Keratinocyte (primary cell): Measurements from ENCODE around the gene NUDT1. TPM values are rescaled to one million over a fixed set of nuclear protein-coding genes. Genes with fewer than 3 reads are reported as not detected.

ENCODE experiments used
- DNase-seq: peaks from one replicate; pipeline ENCODE4 v3.0.0-alpha.2; 2011; ENCODE audit warnings: low read depth, missing footprints, low spot score
- FAIRE-seq: peaks from 2 replicates; lab custom pipeline; 2011; peaks lifted over from hg19 to GRCh38; lab: Jason Lieb, UNC
- H2AFZ ChIP-seq: 2 replicates; pipeline ENCODE4 v1.6.0; 2012; ENCODE audit warnings: low read length, control low read depth, inconsistent platforms; ENCODE audit not compliant: control insufficient read depth
- H3K27ac ChIP-seq: 2 replicates; pipeline ENCODE4 v1.5.1; 2011; ENCODE audit warnings: low read length; ENCODE audit not compliant: control insufficient read depth, insufficient read depth
- H3K27me3 ChIP-seq: 3 replicates; pipeline ENCODE4 v1.6.0; 2011; ENCODE audit warnings: low read length; ENCODE audit not compliant: control insufficient read depth, insufficient read depth; ENCODE audit errors: extremely low read depth
- H3K36me3 ChIP-seq, 2 experiments: 2 replicates in 1 of 2; 3 replicates in 1 of 2; pipeline ENCODE4 v1.5.1; 2011; ENCODE audit warnings: low read length in 2 of 2, mild to moderate bottlenecking in 1 of 2; ENCODE audit not compliant: control insufficient read depth in 2 of 2, insufficient read depth in 2 of 2; ENCODE audit errors: extremely low read depth in 1 of 2
- H3K4me1 ChIP-seq: 3 replicates; pipeline ENCODE4 v1.5.1; 2011; ENCODE audit warnings: low read length; ENCODE audit not compliant: control insufficient read depth, insufficient read depth; ENCODE audit errors: extremely low read depth
- H3K4me2 ChIP-seq: 3 replicates; pipeline ENCODE4 v1.6.0; 2011; ENCODE audit warnings: low read depth, low read length; ENCODE audit not compliant: control insufficient read depth, insufficient read depth; ENCODE audit errors: extremely low read depth
- H3K4me3 ChIP-seq, 3 experiments: fragments of 200-600 bp in 1 of 3; sonication (generic) in 1 of 3; 2 replicates in 2 of 3; 3 replicates in 1 of 3; pipeline ENCODE4 v1.5.1; 2011 to 2016; ENCODE audit warnings: low read length in 3 of 3, mild to moderate bottlenecking in 3 of 3, control low read depth in 2 of 3, inconsistent platforms in 1 of 3, low read depth in 1 of 3, mixed read lengths in 1 of 3, mixed run types in 1 of 3, moderate library complexity in 1 of 3; ENCODE audit not compliant: control insufficient read depth in 2 of 3, insufficient read depth in 2 of 3; ENCODE audit errors: extremely low read depth in 1 of 3
- H3K79me2 ChIP-seq: 2 replicates; pipeline ENCODE4 v1.6.0; 2012; ENCODE audit warnings: low read length; ENCODE audit not compliant: control insufficient read depth, insufficient read depth
- H3K9ac ChIP-seq: 3 replicates; pipeline ENCODE4 v1.6.0; 2011; ENCODE audit warnings: low read length; ENCODE audit not compliant: control insufficient read depth, insufficient read depth; ENCODE audit errors: extremely low read depth
- H3K9me1 ChIP-seq: 3 replicates; pipeline ENCODE4 v1.6.0; 2011; ENCODE audit warnings: low read length; ENCODE audit not compliant: control insufficient read depth, insufficient read depth; ENCODE audit errors: extremely low read depth
- H3K9me3 ChIP-seq: 2 replicates; pipeline ENCODE4 v1.5.1; 2012; ENCODE audit warnings: low read depth, low read length; ENCODE audit not compliant: control insufficient read depth
- H4K20me1 ChIP-seq: 3 replicates; pipeline ENCODE4 v1.6.0; 2011; ENCODE audit warnings: low read length; ENCODE audit not compliant: control insufficient read depth, insufficient read depth; ENCODE audit errors: extremely low read depth
- EZH2 ChIP-seq: IDR thresholded peaks from one replicate; pipeline ENCODE4 v1.6.1; 2012; ENCODE audit warnings: inconsistent platforms, mild to moderate bottlenecking, low read length, moderate library complexity
- dilution Hi-C: fragments of 300-500 bp; cut with MboI; formaldehyde crosslinking; loops from one replicate; pipeline ENCODE4 v1.7.0; 2020; ENCODE audit warnings: low sequenced_read_pairs; ENCODE audit not compliant: extremely low pct_ligation_motif_present
- polyA plus RNA-seq, 5 experiments: library from polyadenylated mRNA; depleted of rRNA in 3 of 5; stranded (reverse) in 3 of 5; stranded (forward) in 1 of 5; unstranded in 1 of 5; fragments of >200 nt; gene quantifications; 1 replicate in 1 of 5; 2 replicates in 3 of 5; 3 replicates in 1 of 5; pipeline versions ENCODE4 v1.2.1 to v1.2.3, GENCODE V29; 2011 to 2012; ENCODE audit warnings: missing spikeins in 2 of 5, low read depth in 1 of 5, low replicate concordance in 1 of 5
- TF ChIP-seq, protein P1 (sequence below), 3 experiments: IDR thresholded peaks in 1 of 3; conservative IDR thresholded peaks in 1 of 3; optimal IDR thresholded peaks in 1 of 3; 2 replicates in 2 of 3; 3 replicates in 1 of 3; pipeline versions ENCODE3 to v1.5.1; 2011; ENCODE audit warnings: low read length in 3 of 3, mild to moderate bottlenecking in 3 of 3, moderate library complexity in 2 of 3, control low read depth in 1 of 3, inconsistent platforms in 1 of 3; ENCODE audit not compliant: insufficient read depth in 2 of 3; ENCODE audit errors: extremely low read depth in 1 of 3

Gene NUDT1
- polyA plus RNA-seq, 1 donor (not counting 4 experiments of a cell fraction or from before 2014, with no cell fraction given): 21.9 TPM

DNA sequence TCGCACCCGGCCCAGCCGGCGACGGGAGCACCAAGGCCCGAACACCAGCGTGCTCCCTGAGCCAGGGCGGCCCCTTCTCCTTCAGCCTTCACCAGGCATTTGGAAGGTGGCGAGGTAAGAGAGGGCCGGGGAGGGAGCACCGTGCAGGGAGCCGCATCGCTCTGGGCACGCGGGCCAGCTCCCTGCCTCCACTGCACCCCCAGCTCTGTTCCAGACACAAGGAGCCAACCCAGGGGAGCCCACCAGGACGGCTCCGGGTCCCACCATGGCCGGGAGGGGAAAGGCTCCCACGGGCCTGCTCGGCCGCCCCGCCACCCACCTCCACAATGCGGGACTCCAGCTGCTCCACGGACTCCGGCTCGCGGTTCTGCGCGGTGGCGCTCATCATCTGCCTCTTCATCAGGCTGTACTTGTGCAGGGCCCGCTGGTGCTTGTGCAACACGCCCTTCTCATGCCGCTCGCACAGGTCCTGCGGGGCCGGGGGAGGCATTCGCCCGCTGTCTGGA, 15.1 kb downstream of the NUDT1 start:
- Histone ChIP-seq H3K27me3 (no peaks in the 10 kb centered on the region), H3K27ac (no peak overlapping the region), H3K4me3 (no peak overlapping the region), H3K79me2 (no peaks in the 10 kb centered on the region), H3K9me1 (peaks cover 5% of the 10 kb centered on the region), H3K9ac (no peak overlapping the region), H3K4me1 (peaks cover 4% of the 10 kb centered on the region), H2AFZ (no peak overlapping the region), H3K4me2 (no peak overlapping the region), H4K20me1 (peaks cover 4% of the 10 kb centered on the region), H3K9me3 (no peaks in the 10 kb centered on the region), H3K36me3 (peaks cover 0 to 6% of the 10 kb centered on the region in 2 experiments)
- dilution Hi-C loops: no loop called here
- no peak for DNase-seq
- FAIRE-seq: no peak
- TF ChIP-seq, protein P1, sequence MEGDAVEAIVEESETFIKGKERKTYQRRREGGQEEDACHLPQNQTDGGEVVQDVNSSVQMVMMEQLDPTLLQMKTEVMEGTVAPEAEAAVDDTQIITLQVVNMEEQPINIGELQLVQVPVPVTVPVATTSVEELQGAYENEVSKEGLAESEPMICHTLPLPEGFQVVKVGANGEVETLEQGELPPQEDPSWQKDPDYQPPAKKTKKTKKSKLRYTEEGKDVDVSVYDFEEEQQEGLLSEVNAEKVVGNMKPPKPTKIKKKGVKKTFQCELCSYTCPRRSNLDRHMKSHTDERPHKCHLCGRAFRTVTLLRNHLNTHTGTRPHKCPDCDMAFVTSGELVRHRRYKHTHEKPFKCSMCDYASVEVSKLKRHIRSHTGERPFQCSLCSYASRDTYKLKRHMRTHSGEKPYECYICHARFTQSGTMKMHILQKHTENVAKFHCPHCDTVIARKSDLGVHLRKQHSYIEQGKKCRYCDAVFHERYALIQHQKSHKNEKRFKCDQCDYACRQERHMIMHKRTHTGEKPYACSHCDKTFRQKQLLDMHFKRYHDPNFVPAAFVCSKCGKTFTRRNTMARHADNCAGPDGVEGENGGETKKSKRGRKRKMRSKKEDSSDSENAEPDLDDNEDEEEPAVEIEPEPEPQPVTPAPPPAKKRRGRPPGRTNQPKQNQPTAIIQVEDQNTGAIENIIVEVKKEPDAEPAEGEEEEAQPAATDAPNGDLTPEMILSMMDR (optimal IDR thresholded peaks at IDR 0.05 in 1 of 3, IDR thresholded peaks at IDR 0.05 in 1 of 3, conservative IDR thresholded peaks at IDR 0.05 in 1 of 3; ENCODE audit: extremely low read depth in 1 of 3, insufficient read depth in 2 of 3, low read length in 3 of 3): no peak
- no peak for TF ChIP-seq EZH2

DNA sequence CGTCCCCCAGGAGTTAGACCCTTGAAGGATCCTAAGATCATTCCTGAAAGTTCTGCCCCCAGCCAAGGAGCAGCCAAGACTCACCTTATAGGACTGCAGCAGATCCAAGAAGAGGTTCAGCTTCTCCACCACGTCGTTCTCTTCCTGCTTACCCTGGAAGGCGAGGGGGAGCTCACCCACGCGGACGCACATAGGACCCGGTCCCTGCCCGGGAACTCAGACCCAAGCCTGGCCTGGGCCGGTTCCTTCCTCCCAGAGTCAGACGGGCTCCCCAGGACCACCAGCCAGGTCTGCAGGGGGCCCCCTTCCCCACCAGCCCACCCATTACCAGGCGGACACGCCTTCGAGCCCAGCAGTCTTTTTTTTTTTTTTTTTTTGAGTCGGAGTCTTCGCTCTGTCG, 15.6 kb downstream of the NUDT1 start:
- Histone ChIP-seq H3K9ac (no peak overlapping the region), H2AFZ (no peak overlapping the region), H3K36me3 (peaks cover 0 to 6% of the 10 kb centered on the region in 2 experiments), H4K20me1 (peaks cover 4% of the 10 kb centered on the region), H3K4me3 (no peak overlapping the region), H3K79me2 (no peaks in the 10 kb centered on the region), H3K4me1 (peaks cover 4% of the 10 kb centered on the region), H3K4me2 (no peak overlapping the region), H3K27me3 (no peaks in the 10 kb centered on the region), H3K9me1 (peaks cover 5% of the 10 kb centered on the region), H3K27ac (no peak overlapping the region), H3K9me3 (no peaks in the 10 kb centered on the region)
- DNase-seq (no peak), FAIRE-seq (no peak)
- no peak for TF ChIP-seq EZH2
- TF ChIP-seq, protein P1 (optimal IDR thresholded peaks at IDR 0.05 in 1 of 3, IDR thresholded peaks at IDR 0.05 in 1 of 3, conservative IDR thresholded peaks at IDR 0.05 in 1 of 3; ENCODE audit: extremely low read depth in 1 of 3, insufficient read depth in 2 of 3, low read length in 3 of 3): no peak
- dilution Hi-C loops: no loop called here
